Glutamatergic neuron (in vitro differentiated cells): ENCODE results near the gene PPT1. TPM values are rescaled to one million over a fixed set of nuclear protein-coding genes. Genes with fewer than 3 reads are reported as not detected.
"Not testable (repeated sequence)": the region's sequence is repeated elsewhere in the genome, so short reads cannot be mapped to it uniquely, and the experiment has no call there.

Experiments
- DNase-seq: peaks from one replicate; pipeline ENCODE4 v3.0.0; 2022
- H3K27ac Mint-ChIP-seq: one replicate; pipeline ENCODE4 v1.8.0; 2020; ENCODE audit warnings: mild to moderate bottlenecking, mixed read lengths, inconsistent platforms; ENCODE audit not compliant: unreplicated experiment
- H3K27me3 Mint-ChIP-seq: one replicate; pipeline ENCODE4 v1.8.0; 2020; ENCODE audit warnings: mild to moderate bottlenecking, moderate library complexity, mixed read lengths, inconsistent platforms; ENCODE audit not compliant: unreplicated experiment
- H3K36me3 Mint-ChIP-seq: one replicate; pipeline ENCODE4 v1.8.0; 2020; ENCODE audit warnings: mild to moderate bottlenecking, mixed read lengths, inconsistent platforms; ENCODE audit not compliant: unreplicated experiment
- H3K4me1 Mint-ChIP-seq: one replicate; pipeline ENCODE4 v1.8.0; 2020; ENCODE audit warnings: mild to moderate bottlenecking, low read depth, mixed read lengths, inconsistent platforms; ENCODE audit not compliant: unreplicated experiment
- H3K4me3 Mint-ChIP-seq: one replicate; pipeline ENCODE4 v1.8.0; 2020; ENCODE audit warnings: mild to moderate bottlenecking, mixed read lengths, inconsistent platforms; ENCODE audit not compliant: unreplicated experiment
- H3K9me3 Mint-ChIP-seq: one replicate; pipeline ENCODE4 v1.8.0; 2020; ENCODE audit warnings: mild to moderate bottlenecking, moderate library complexity, mixed read lengths, inconsistent platforms; ENCODE audit not compliant: unreplicated experiment
- total RNA-seq: library from RNA; stranded (reverse); fragmentation: NEBNext Ultra II Directional; extraction: Animal tissue kit (Norgen Biotek cat#: 25700); gene quantifications from one replicate; pipeline ENCODE4 v1.2.1, GENCODE V29; 2021; ENCODE audit not compliant: unreplicated experiment
- TF ChIP-seq, protein P1 (sequence below): fragments of 200-600 bp; sonication (generic); IDR thresholded peaks from one replicate; pipeline ENCODE4 v1.5.0; 2021; ENCODE audit not compliant: partially characterized antibody, unreplicated experiment

PPT1 gene
- total RNA-seq, 1 donor from 2014 or later: 32.5 TPM

DNA sequence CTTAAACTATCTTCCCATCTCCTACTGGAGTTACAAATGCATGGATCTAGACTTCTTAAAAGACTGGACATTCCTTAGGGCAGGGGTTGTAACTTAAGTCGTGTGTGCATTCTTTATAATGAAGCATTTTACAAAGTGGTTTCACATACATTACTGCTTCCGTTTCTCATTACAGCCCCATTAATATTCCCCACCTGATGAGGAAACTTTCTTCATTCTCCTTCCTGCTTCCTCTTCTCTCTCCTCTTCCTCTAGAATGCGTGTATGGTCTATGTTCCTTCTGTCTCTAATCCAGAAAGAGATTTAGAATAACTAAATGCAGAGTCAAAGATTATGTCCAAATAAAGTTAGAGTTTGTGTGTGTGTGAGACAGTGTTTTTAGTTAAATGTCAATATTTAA is 58.4 kb downstream of the PPT1 start:
- H3K36me3 Mint-ChIP-seq: no peaks in the 10 kb centered on the region
- peaks cover 7% of the 10 kb centered on the region for H3K9me3 Mint-ChIP-seq
- H3K4me1 Mint-ChIP-seq: peaks cover 17% of the 10 kb centered on the region
- H3K27ac Mint-ChIP-seq: no peak overlapping the region
- H3K4me3 Mint-ChIP-seq: peak overlapping the region; percentile 95
- H3K27me3 Mint-ChIP-seq: peaks cover 2% of the 10 kb centered on the region
- DNase-seq: no peak
- TF ChIP-seq, protein P1, sequence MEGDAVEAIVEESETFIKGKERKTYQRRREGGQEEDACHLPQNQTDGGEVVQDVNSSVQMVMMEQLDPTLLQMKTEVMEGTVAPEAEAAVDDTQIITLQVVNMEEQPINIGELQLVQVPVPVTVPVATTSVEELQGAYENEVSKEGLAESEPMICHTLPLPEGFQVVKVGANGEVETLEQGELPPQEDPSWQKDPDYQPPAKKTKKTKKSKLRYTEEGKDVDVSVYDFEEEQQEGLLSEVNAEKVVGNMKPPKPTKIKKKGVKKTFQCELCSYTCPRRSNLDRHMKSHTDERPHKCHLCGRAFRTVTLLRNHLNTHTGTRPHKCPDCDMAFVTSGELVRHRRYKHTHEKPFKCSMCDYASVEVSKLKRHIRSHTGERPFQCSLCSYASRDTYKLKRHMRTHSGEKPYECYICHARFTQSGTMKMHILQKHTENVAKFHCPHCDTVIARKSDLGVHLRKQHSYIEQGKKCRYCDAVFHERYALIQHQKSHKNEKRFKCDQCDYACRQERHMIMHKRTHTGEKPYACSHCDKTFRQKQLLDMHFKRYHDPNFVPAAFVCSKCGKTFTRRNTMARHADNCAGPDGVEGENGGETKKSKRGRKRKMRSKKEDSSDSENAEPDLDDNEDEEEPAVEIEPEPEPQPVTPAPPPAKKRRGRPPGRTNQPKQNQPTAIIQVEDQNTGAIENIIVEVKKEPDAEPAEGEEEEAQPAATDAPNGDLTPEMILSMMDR: no peak

DNA sequence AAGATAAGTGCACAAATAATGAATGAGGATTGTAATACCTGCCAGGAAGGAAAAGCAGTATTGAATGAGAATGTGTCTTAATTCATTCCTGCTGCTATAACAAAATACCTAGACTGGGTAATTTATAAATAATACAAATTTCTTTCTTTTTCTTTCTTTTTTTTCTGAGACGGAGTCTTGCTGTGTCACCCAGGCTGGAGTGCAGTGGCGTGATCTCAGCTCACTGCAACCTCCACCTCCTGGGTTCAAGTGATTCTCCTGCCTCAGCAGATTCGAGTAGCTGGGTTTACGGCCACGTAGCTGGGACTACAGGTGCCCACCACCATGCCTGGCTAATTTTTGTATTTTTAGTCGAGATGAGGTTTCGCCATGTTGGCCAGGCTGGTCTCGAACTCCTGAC is 59.8 kb downstream of the PPT1 start:
- not testable (repeated sequence) for H3K36me3 Mint-ChIP-seq, DNase-seq, H3K4me3 Mint-ChIP-seq, H3K27ac Mint-ChIP-seq, H3K9me3 Mint-ChIP-seq, H3K27me3 Mint-ChIP-seq
- peaks cover 12% of the 10 kb centered on the region for H3K4me1 Mint-ChIP-seq

GRCh38 chr1:40036574-40036973 is 60.5 kb downstream of the PPT1 start:
- Mint-ChIP-seq H3K27me3 (peaks cover 2% of the 10 kb centered on the region), H3K9me3 (peaks cover 7% of the 10 kb centered on the region), H3K36me3 (no peaks in the 10 kb centered on the region), H3K27ac (no peak overlapping the region), H3K4me1 (peaks cover 6% of the 10 kb centered on the region), H3K4me3 (no peak overlapping the region)
- TF ChIP-seq, protein P1: no peak
- no peak for DNase-seq

DNA sequence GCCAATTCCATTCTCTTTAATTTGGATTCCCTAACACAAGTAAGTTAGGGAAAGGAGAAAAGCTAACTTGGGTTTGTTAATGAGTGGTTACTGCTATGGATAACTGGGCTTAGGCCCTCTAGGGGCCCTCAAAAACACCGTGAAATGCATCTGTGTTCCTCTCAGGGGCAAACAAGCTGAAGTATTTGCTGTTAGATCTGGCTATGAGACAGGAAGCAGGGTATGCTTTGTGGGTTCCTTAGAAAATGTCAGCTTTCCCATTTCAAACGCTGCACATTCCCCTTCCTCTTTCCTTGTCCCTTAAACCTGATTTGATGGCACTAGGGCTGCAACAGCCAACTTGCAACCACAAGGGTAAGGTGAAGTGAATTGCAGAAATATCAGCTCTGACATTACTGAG is 62.2 kb downstream of the PPT1 start:
- peaks cover 2% of the 10 kb centered on the region for H3K27me3 Mint-ChIP-seq
- TF ChIP-seq, protein P1: no peak
- peaks cover 5% of the 10 kb centered on the region for H3K4me1 Mint-ChIP-seq
- peaks cover 5% of the 10 kb centered on the region for H3K9me3 Mint-ChIP-seq
- H3K36me3 Mint-ChIP-seq: no peaks in the 10 kb centered on the region
- no peak overlapping the region for H3K27ac Mint-ChIP-seq
- DNase-seq: no peak
- no peak overlapping the region for H3K4me3 Mint-ChIP-seq

GRCh38 chr1:40032240-40032891 is 64.7 kb downstream of the PPT1 start:
- Mint-ChIP-seq H3K36me3 (no peaks in the 10 kb centered on the region), H3K4me1 (peaks cover 2% of the 10 kb centered on the region)

More at GRCh38 chr1:40032240-40032891, 64.7 kb downstream of the PPT1 start:
- Mint-ChIP-seq H3K27me3 (no peaks in the 10 kb centered on the region), H3K27ac (no peak overlapping the region), H3K4me3 (no peak overlapping the region), H3K9me3 (no peaks in the 10 kb centered on the region)
- TF ChIP-seq, protein P1: peak; percentile 70
- peak; percentile 63 for DNase-seq
